ENCODE results near the gene LIG4. TPM values are rescaled to one million over a fixed set of nuclear protein-coding genes. Genes with fewer than 3 reads are reported as not detected.
A peak's percentile ranks its signal among the peaks of the same experiment; 100 is the strongest.

Gene LIG4
- total and polyA plus RNA-seq, 2 experiments from 2014 or later: 5.3 to 19.2 TPM

- Histone ChIP-seq H4K20me1 (ENCODE audit: insufficient read depth, poor library complexity, severe bottlenecking) (no peaks in the 10 kb centered on the region), H3K9me3 (ENCODE audit: low read depth) (no peaks in the 10 kb centered on the region)
Observed at GRCh38 chr13:108176685-108177274, 38.6 kb downstream of the LIG4 start.

GRCh38 chr13:108168929-108169328 is 46.4 kb downstream of the LIG4 start:
- WGBS (ENCODE audit: low lambda C conversion rate, missing lambda C conversion rate): 88% methylated on average over 3 of the region's 3 CpGs
- H4K20me1 ChIP-seq (ENCODE audit: insufficient read depth, poor library complexity, severe bottlenecking): no peaks in the 10 kb centered on the region
- no peak overlapping the region for H3K27ac ChIP-seq
- no peak overlapping the region for H2AFZ ChIP-seq
- no peaks in the 10 kb centered on the region for H3K4me1 ChIP-seq (ENCODE audit: insufficient read depth)
- no peak for DNase-seq (ENCODE audit: low spot score)
- no peak overlapping the region for H3K4me3 ChIP-seq
- H3K4me2 ChIP-seq: no peak overlapping the region
- TF ChIP-seq EZH2 (IDR thresholded peaks at IDR 0.05; ENCODE audit: borderline replicate concordance) (no peak), CTCF (IDR thresholded peaks at IDR 0.05; ENCODE audit: poor library complexity) (no peak), EZH2phosphoT487 (IDR thresholded peaks at IDR 0.05; ENCODE audit: low read depth, severe bottlenecking, unreplicated experiment) (no peak)
- no peaks in the 10 kb centered on the region for H3K79me2 ChIP-seq
- no peaks in the 10 kb centered on the region for H3K27me3 ChIP-seq
- no peaks in the 10 kb centered on the region for H3K9me3 ChIP-seq (ENCODE audit: low read depth)
- no peaks in the 10 kb centered on the region for H3K9me2 ChIP-seq (replicated peaks; ENCODE audit: insufficient read depth)
- H3K36me3 ChIP-seq (replicated peaks; ENCODE audit: insufficient read depth, low read depth): no peaks in the 10 kb centered on the region

More at GRCh38 chr13:108176685-108177274, 38.6 kb downstream of the LIG4 start:
- H3K4me2 ChIP-seq: no peak overlapping the region
- no peaks in the 10 kb centered on the region for H3K36me3 ChIP-seq (replicated peaks; ENCODE audit: insufficient read depth, low read depth)
- no peaks in the 10 kb centered on the region for H3K4me1 ChIP-seq (ENCODE audit: insufficient read depth)
- H3K27me3 ChIP-seq: no peaks in the 10 kb centered on the region
- DNase-seq (ENCODE audit: low spot score): peak; percentile 55
- H3K27ac ChIP-seq: no peak overlapping the region
- TF ChIP-seq EZH2 (IDR thresholded peaks at IDR 0.05; ENCODE audit: borderline replicate concordance) (no peak), EZH2phosphoT487 (IDR thresholded peaks at IDR 0.05; ENCODE audit: low read depth, severe bottlenecking, unreplicated experiment) (no peak), CTCF (IDR thresholded peaks at IDR 0.05; ENCODE audit: poor library complexity) (peak; percentile 48)
- 56% methylated on average over 8 of the region's 8 CpGs for WGBS (ENCODE audit: low lambda C conversion rate, missing lambda C conversion rate)
- H3K79me2 ChIP-seq: no peaks in the 10 kb centered on the region
- no peaks in the 10 kb centered on the region for H3K9me2 ChIP-seq (replicated peaks; ENCODE audit: insufficient read depth)
- H3K4me3 ChIP-seq: no peak overlapping the region
- no peak overlapping the region for H2AFZ ChIP-seq

- H4K20me1 ChIP-seq (ENCODE audit: insufficient read depth, poor library complexity, severe bottlenecking): no peaks in the 10 kb centered on the region
- no peaks in the 10 kb centered on the region for H3K79me2 ChIP-seq
- H3K27me3 ChIP-seq: no peaks in the 10 kb centered on the region
- no peaks in the 10 kb centered on the region for H3K9me2 ChIP-seq (replicated peaks; ENCODE audit: insufficient read depth)
- H3K4me3 ChIP-seq: no peak overlapping the region
- no peak overlapping the region for H3K4me2 ChIP-seq
- TF ChIP-seq CTCF (IDR thresholded peaks at IDR 0.05; ENCODE audit: poor library complexity) (no peak), EZH2 (IDR thresholded peaks at IDR 0.05; ENCODE audit: borderline replicate concordance) (no peak), EZH2phosphoT487 (IDR thresholded peaks at IDR 0.05; ENCODE audit: low read depth, severe bottlenecking, unreplicated experiment) (no peak)
- H3K27ac ChIP-seq: no peak overlapping the region
- DNase-seq (ENCODE audit: low spot score): no peak
- H3K9me3 ChIP-seq (ENCODE audit: low read depth): no peaks in the 10 kb centered on the region
- H2AFZ ChIP-seq: no peak overlapping the region
- no peaks in the 10 kb centered on the region for H3K4me1 ChIP-seq (ENCODE audit: insufficient read depth)
- no peaks in the 10 kb centered on the region for H3K36me3 ChIP-seq (replicated peaks; ENCODE audit: insufficient read depth, low read depth)
- WGBS (ENCODE audit: low lambda C conversion rate, missing lambda C conversion rate): 63% methylated on average over 3 of the region's 3 CpGs
Observed at GRCh38 chr13:108166078-108166477, 49.3 kb downstream of the LIG4 start.

All from hepatocyte (in vitro differentiated cells).